PC-3 (cell line): Measurements from ENCODE around the gene RPL10A. TPM values are rescaled to one million over a fixed set of nuclear protein-coding genes. Genes with fewer than 3 reads are reported as not detected.
"Not testable (repeated sequence)": the region's sequence is repeated elsewhere in the genome, so short reads cannot be mapped to it uniquely, and the experiment has no call there.

Experiments used
- ATAC-seq: fragments of 200-7000 bp; cut with Tn5 transposase; 2 replicates; pipeline ENCODE4 v1.9.1; 2020; ENCODE audit warnings: mild to moderate bottlenecking, moderate library complexity
- BruUV-seq: library from RNA; stranded (reverse); fragments of 400-500 nt; replicated peaks from 2 replicates; lab custom pipeline; 2021; lab: Mats Ljungman, UMichigan
- CTCF ChIA-PET: fragments of 300-600 bp; sonication (Branson Sonifier 250); formaldehyde crosslinking; loops from one replicate; lab custom pipeline; 2022; ENCODE audit warnings: antibody characterized with exemption; lab: Charles Lee
- POLR2A ChIA-PET: fragments of 300-600 bp; sonication (Branson Sonifier 250); formaldehyde crosslinking; loops from one replicate; lab custom pipeline; 2022; ENCODE audit warnings: antibody characterized with exemption; ENCODE audit not compliant: unreplicated experiment; lab: Charles Lee
- DNase-seq: peaks from one replicate; pipeline ENCODE4 v3.0.0-alpha.2; 2015
- H2AFZ ChIP-seq: fragments of 300-600 bp; sonication (generic); 2 replicates; pipeline ENCODE4 v1.6.0; 2016; ENCODE audit warnings: antibody characterized with exemption, low read length
- H3F3A ChIP-seq: fragments of 300-600 bp; sonication (generic); one replicate; pipeline ENCODE4 v1.6.0; 2017; ENCODE audit warnings: antibody characterized with exemption, low read length, control low read depth, mild to moderate bottlenecking; ENCODE audit not compliant: unreplicated experiment
- H3K27ac ChIP-seq: fragments of 300-600 bp; sonication (generic); 2 replicates; pipeline ENCODE4 v1.5.1; 2016; ENCODE audit warnings: mild to moderate bottlenecking, low read length
- H3K27me3 ChIP-seq: fragments of 300-600 bp; sonication (generic); 2 replicates; pipeline ENCODE4 v1.6.1; 2016; ENCODE audit warnings: low read length, mixed read lengths
- H3K36me3 ChIP-seq: fragments of 300-600 bp; sonication (generic); 2 replicates; pipeline ENCODE4 v1.6.1; 2016; ENCODE audit warnings: low read depth, mixed run types, low read length, mixed read lengths
- H3K4me1 ChIP-seq: fragments of 300-600 bp; sonication (generic); 2 replicates; pipeline ENCODE4 v1.5.1; 2016; ENCODE audit warnings: low read length; ENCODE audit not compliant: insufficient read depth
- H3K4me2 ChIP-seq: fragments of 300-600 bp; sonication (generic); 2 replicates; pipeline ENCODE4 v1.6.0; 2016; ENCODE audit warnings: low read length
- H3K4me3 ChIP-seq: fragments of 300-600 bp; sonication (generic); 2 replicates; pipeline ENCODE4 v1.5.1; 2016; ENCODE audit warnings: mild to moderate bottlenecking, low read length, mixed read lengths
- H3K79me2 ChIP-seq: fragments of 300-600 bp; sonication (generic); 2 replicates; pipeline ENCODE4 v1.6.1; 2017; ENCODE audit warnings: low read length, mixed read lengths
- H3K9ac ChIP-seq: fragments of 300-600 bp; sonication (generic); 2 replicates; pipeline ENCODE4 v1.6.0; 2016; ENCODE audit warnings: mild to moderate bottlenecking, low read length
- H3K9me2 ChIP-seq: fragments of 300-600 bp; sonication (generic); replicated peaks from 2 replicates; pipeline ENCODE4 v1.6.1; 2016; ENCODE audit warnings: mixed run types, low read length, mixed read lengths
- H3K9me3 ChIP-seq: fragments of 300-600 bp; sonication (generic); 2 replicates; pipeline ENCODE4 v1.6.1; 2016; ENCODE audit warnings: low read length, mixed read lengths
- H4K20me1 ChIP-seq: fragments of 300-600 bp; sonication (generic); 2 replicates; pipeline ENCODE4 v1.6.1; 2016; ENCODE audit warnings: low read length, mixed read lengths
- CTCF ChIP-seq: fragments of 300-600 bp; sonication (generic); conservative IDR thresholded peaks from 2 replicates; pipeline ENCODE4 v1.5.1; 2017; ENCODE audit warnings: antibody characterized with exemption, low read depth, mild to moderate bottlenecking, low read length
- EZH2 ChIP-seq: fragments of 300-600 bp; sonication (generic); IDR thresholded peaks from one replicate; pipeline ENCODE4 v1.6.1; 2017; ENCODE audit warnings: antibody characterized with exemption, mild to moderate bottlenecking, low read length; ENCODE audit not compliant: unreplicated experiment
- EZH2phosphoT487 ChIP-seq: fragments of 300-600 bp; sonication (generic); IDR thresholded peaks from 2 replicates; pipeline ENCODE4 v1.6.1; 2018; ENCODE audit warnings: mild to moderate bottlenecking, antibody characterized with exemption, low read length, borderline replicate concordance
- intact Hi-C: fragments of 100-400 bp; cut with micrococcal nuclease; formaldehyde crosslinking; loops from 2 replicates; pipeline ENCODE4 v1.9.0; 2023
- total RNA-seq: library from RNA; depleted of rRNA; stranded (reverse); fragments of >200 nt; gene quantifications from 2 replicates; pipeline ENCODE4 v1.2.3, GENCODE V29; 2014

The RPL10A gene
- total RNA-seq, 1 experiment from 2014 or later, result 1,509 TPM

DNA sequence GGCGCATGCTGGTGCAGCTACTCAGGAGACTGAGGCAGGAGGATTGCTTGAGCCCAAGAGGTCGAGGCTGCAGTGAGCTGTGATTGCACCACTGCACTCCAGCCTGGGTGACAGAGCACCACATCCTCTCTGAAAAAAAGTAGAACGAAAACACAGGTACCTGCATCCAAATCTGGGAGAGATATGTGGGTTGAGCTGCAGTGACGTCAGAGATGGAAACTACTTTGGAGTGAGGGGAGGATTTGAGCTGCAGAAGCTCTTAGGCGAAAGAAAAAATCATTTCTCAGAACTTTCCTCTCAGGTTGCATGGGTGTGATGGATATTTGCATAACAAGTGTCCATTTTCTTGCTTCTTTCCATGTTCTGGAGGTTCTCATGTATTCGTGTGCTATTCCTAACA lies 48.5 kb downstream of the RPL10A start:
- Histone ChIP-seq H3F3A (no peaks in the 10 kb centered on the region), H3K9ac (no peak overlapping the region), H3K36me3 (no peaks in the 10 kb centered on the region), H3K4me2 (no peak overlapping the region), H2AFZ (no peak overlapping the region), H3K4me1 (no peaks in the 10 kb centered on the region), H3K9me3 (no peaks in the 10 kb centered on the region), H3K79me2 (no peaks in the 10 kb centered on the region), H3K27me3 (no peaks in the 10 kb centered on the region), H4K20me1 (no peaks in the 10 kb centered on the region), H3K27ac (no peak overlapping the region), H3K4me3 (no peak overlapping the region), H3K9me2 (no peaks in the 10 kb centered on the region)
- POLR2A ChIA-PET, result no interaction called here
- no peak for ATAC-seq
- TF ChIP-seq CTCF, result no peak
- no peak for TF ChIP-seq EZH2
- no peak for TF ChIP-seq EZH2phosphoT487
- intact Hi-C loops, result no loop called here
- no TSS peak for BruUV-seq
- no peak for DNase-seq
- CTCF ChIA-PET, result interaction anchor here (0.6 kb wide), 1 partner anchor 44 kb away, joined by 3 read pairs; no protein-coding TSS in a partner anchor

DNA sequence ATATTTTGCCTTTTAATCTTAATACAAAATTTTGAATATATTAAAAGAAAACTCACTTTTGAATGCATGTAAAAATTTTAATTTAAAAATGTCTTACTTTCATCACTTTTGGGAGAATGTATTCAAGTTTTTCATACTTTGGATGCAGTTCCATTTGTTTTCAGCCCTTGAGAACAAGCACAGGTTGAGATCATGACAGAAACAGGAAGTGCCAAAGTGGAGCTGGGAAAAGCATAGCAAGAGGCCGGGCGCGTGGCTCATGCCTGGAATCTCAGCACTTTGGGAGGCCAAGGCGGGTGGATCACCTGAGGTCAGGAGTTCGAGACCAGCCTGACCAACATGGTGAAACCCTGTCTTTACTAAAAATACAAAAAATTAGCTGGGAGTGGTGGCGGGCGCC lies 49.8 kb downstream of the RPL10A start:
- H3K4me1 ChIP-seq, intact Hi-C loops, H3K9me3 ChIP-seq, H3F3A ChIP-seq, H3K79me2 ChIP-seq, CTCF ChIA-PET, H3K27ac ChIP-seq, H3K4me2 ChIP-seq, H4K20me1 ChIP-seq, BruUV-seq, H2AFZ ChIP-seq, H3K9ac ChIP-seq, DNase-seq, ATAC-seq, H3K36me3 ChIP-seq, POLR2A ChIA-PET, H3K27me3 ChIP-seq, H3K4me3 ChIP-seq, H3K9me2 ChIP-seq: not testable (repeated sequence)

GRCh38 chr6:35518566-35519312 lies 50.5 kb downstream of the RPL10A start:
- ATAC-seq (no peak), DNase-seq (no peak)
- Histone ChIP-seq H3K27ac (no peak overlapping the region), H3K27me3 (no peaks in the 10 kb centered on the region), H2AFZ (no peak overlapping the region), H4K20me1 (no peaks in the 10 kb centered on the region), H3K4me1 (no peaks in the 10 kb centered on the region), H3K36me3 (no peaks in the 10 kb centered on the region), H3K9me2 (no peaks in the 10 kb centered on the region), H3K4me3 (no peak overlapping the region), H3K9me3 (no peaks in the 10 kb centered on the region), H3K79me2 (no peaks in the 10 kb centered on the region), H3K9ac (no peak overlapping the region), H3F3A (no peaks in the 10 kb centered on the region), H3K4me2 (no peak overlapping the region)
- no TSS peak for BruUV-seq
- TF ChIP-seq EZH2, result no peak
- CTCF ChIA-PET, result no interaction called here
- POLR2A ChIA-PET, result no interaction called here
- intact Hi-C loops, result no loop called here
